Panc1 (cell line): ENCODE data around the gene DDA1. TPM values are rescaled to one million over a fixed set of nuclear protein-coding genes. Genes with fewer than 3 reads are reported as not detected.

Source experiments
- ATAC-seq: fragments of 200-7000 bp; cut with Tn5 transposase; 2 replicates; pipeline ENCODE4 v1.9.1; 2020; ENCODE audit warnings: mild to moderate bottlenecking, moderate library complexity
- BruUV-seq: library from RNA; stranded (reverse); fragments of 400-500 nt; replicated peaks from 2 replicates; lab custom pipeline; 2021; lab: Mats Ljungman, UMichigan
- CTCF ChIA-PET: fragments of 300-600 bp; sonication (Branson Sonifier 250); formaldehyde crosslinking; loops from one replicate; lab custom pipeline; 2022; ENCODE audit warnings: antibody characterized with exemption; lab: Charles Lee
- POLR2A ChIA-PET: fragments of 300-600 bp; sonication (Branson Sonifier 250); formaldehyde crosslinking; loops from one replicate; lab custom pipeline; 2022; ENCODE audit warnings: antibody characterized with exemption; lab: Charles Lee
- DNase-seq: peaks from one replicate; pipeline ENCODE4 v3.0.0-alpha.2; 2010; ENCODE audit warnings: low read depth, low spot score
- H3K27ac ChIP-seq: 2 replicates; pipeline ENCODE4 v1.5.1; 2011; ENCODE audit warnings: mild to moderate bottlenecking, low read length, inconsistent platforms
- H3K27me3 ChIP-seq: fragments of 200-500 bp; sonication (Bioruptor generic); 2 replicates; pipeline ENCODE4 v1.6.0; 2014; ENCODE audit warnings: low read length, inconsistent platforms; ENCODE audit not compliant: control insufficient read depth, insufficient read depth
- H3K36me3 ChIP-seq: fragments of 200-500 bp; sonication (Bioruptor generic); 2 replicates; pipeline ENCODE4 v1.5.1; 2014; ENCODE audit warnings: inconsistent platforms, mild to moderate bottlenecking, low read length, moderate library complexity; ENCODE audit not compliant: control insufficient read depth, insufficient read depth
- H3K4me1 ChIP-seq: 2 replicates; pipeline ENCODE4 v1.5.1; 2011; ENCODE audit warnings: inconsistent platforms, mild to moderate bottlenecking, low read length, moderate library complexity; ENCODE audit not compliant: control insufficient read depth, insufficient read depth
- H3K4me3 ChIP-seq, 2 experiments: 2 replicates each; pipeline ENCODE4 v1.5.1; 2011 to 2012; ENCODE audit warnings: low read depth in 2 of 2, low read length in 2 of 2, mild to moderate bottlenecking in 2 of 2, inconsistent platforms in 1 of 2, moderate library complexity in 1 of 2
- H3K9me3 ChIP-seq: fragments of 200-500 bp; sonication (Bioruptor generic); 2 replicates; pipeline ENCODE4 v1.5.1; 2014; ENCODE audit warnings: low read depth, mild to moderate bottlenecking, inconsistent platforms, low read length, moderate library complexity; ENCODE audit not compliant: control insufficient read depth, insufficient read depth
- CTCF ChIP-seq: fragments of 450-650 bp; IDR thresholded peaks from 2 replicates; pipeline ENCODE4 v1.5.1; 2017; ENCODE audit warnings: mild to moderate bottlenecking
- POLR2AphosphoS5 ChIP-seq: IDR thresholded peaks from 2 replicates; pipeline ENCODE4 v1.6.1; 2012; ENCODE audit warnings: mild to moderate bottlenecking, low read depth, low read length, moderate library complexity
- REST ChIP-seq, 2 experiments: IDR thresholded peaks; 2 replicates each; pipeline ENCODE4 v1.6.1; 2011 to 2012; ENCODE audit warnings: low read depth in 2 of 2, control low read depth in 1 of 2, low read length in 1 of 2, mild to moderate bottlenecking in 1 of 2, moderate library complexity in 1 of 2; ENCODE audit not compliant: insufficient read depth in 1 of 2
- SIN3A ChIP-seq: IDR thresholded peaks from 2 replicates; pipeline ENCODE4 v1.6.1; 2012; ENCODE audit warnings: low read depth, mild to moderate bottlenecking, low read length, moderate library complexity, borderline replicate concordance; ENCODE audit not compliant: insufficient read depth
- TCF7L2 ChIP-seq: IDR thresholded peaks from 2 replicates; pipeline ENCODE4 v1.6.1; 2011; ENCODE audit warnings: mild to moderate bottlenecking, low read depth, low read length, inconsistent platforms
- in situ Hi-C: cut with HindIII; loops from 2 replicates; pipeline ENCODE4 v1.10.0; 2016; ENCODE audit warnings: low sequenced_read_pairs, low pct_unique_long_range_greater_than_20kb
- intact Hi-C: fragments of 100-400 bp; cut with micrococcal nuclease; formaldehyde crosslinking; loops from one replicate; pipeline ENCODE4 v1.10.0; 2022; ENCODE audit not compliant: unreplicated experiment
- total RNA-seq: library from RNA; stranded (reverse); gene quantifications from one replicate; pipeline ENCODE4 v1.2.1, GENCODE V29; 2021; ENCODE audit not compliant: unreplicated experiment

DDA1 gene
- total RNA-seq, 1 experiment from 2014 or later = 56.0 TPM

GRCh38 chr19:17330262-17331044 is 21.1 kb downstream of the DDA1 start:
- ATAC-seq (no peak), DNase-seq (no peak)
- no peak overlapping the region for H3K4me3 ChIP-seq
- in situ Hi-C loops = no loop called here
- no peak for TF ChIP-seq POLR2AphosphoS5
- TF ChIP-seq CTCF = no peak
- no peak for TF ChIP-seq REST (IDR thresholded peaks at IDR 0.05; ENCODE audit: insufficient read depth in 1 of 2, low read depth in 2 of 2, low read length in 1 of 2)
- peaks cover 5% of the 10 kb centered on the region; the same call in 1 of the 2 replicates for H3K4me1 ChIP-seq
- H3K27ac ChIP-seq = no peak overlapping the region
- BruUV-seq = no TSS peak
- ChIA-PET CTCF (no interaction called here), POLR2A (no interaction called here)
- H3K9me3 ChIP-seq = no peaks in the 10 kb centered on the region
- intact Hi-C loops = no loop called here
- H3K27me3 ChIP-seq = no peaks in the 10 kb centered on the region
- peaks cover 4% of the 10 kb centered on the region; the same call in 1 of the 2 replicates for H3K36me3 ChIP-seq

DNA sequence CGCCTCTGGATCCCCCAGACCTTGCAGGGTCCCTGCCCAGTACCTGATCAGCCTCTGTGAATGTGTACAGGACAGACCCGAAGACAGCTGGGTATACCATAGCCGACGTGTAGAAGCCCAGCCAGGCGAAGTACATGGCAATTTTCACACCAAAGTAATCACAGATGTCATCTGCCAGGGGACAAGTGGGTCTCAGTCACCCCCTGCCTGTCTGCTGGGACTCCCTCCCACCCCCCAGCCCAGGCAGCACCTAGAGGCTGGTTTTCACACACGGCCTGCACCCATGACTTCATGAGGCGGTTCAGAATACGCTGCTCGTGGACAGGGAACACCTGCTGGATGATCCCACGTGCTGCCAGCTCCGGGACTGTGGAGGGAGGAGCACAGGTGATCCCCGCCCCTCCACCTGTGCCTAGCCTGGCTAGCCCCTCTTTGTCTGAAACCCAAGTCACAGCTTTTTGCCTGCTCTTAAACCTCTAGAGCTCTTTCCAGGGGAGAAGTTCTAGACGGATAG is 21.7 kb downstream of the DDA1 start:
- TF ChIP-seq POLR2AphosphoS5 (no peak), TCF7L2 (no peak), REST (IDR thresholded peaks at IDR 0.05; ENCODE audit: insufficient read depth in 1 of 2, low read depth in 2 of 2, low read length in 1 of 2) (no peak), SIN3A (no peak), CTCF (no peak)
- H3K9me3 ChIP-seq = no peaks in the 10 kb centered on the region
- intact Hi-C loops (no loop called here), in situ Hi-C loops (no loop called here)
- H3K36me3 ChIP-seq = peaks cover 4% of the 10 kb centered on the region; the same call in 1 of the 2 replicates
- DNase-seq (no peak), ATAC-seq (no peak)
- H3K4me1 ChIP-seq = peaks cover 8% of the 10 kb centered on the region; the same call in 1 of the 2 replicates
- ChIA-PET CTCF (interaction anchor here (0.7 kb wide), 1 partner anchor 57 kb away, joined by 3 read pairs; no protein-coding TSS in a partner anchor), POLR2A (no interaction called here)
- H3K27ac ChIP-seq = no peak overlapping the region
- no peaks in the 10 kb centered on the region for H3K27me3 ChIP-seq
- no TSS peak for BruUV-seq
- H3K4me3 ChIP-seq = no peak overlapping the region
